Endothelial cell of umbilical vein (primary cell): ENCODE data around the gene NME5. TPM values are rescaled to one million over a fixed set of nuclear protein-coding genes. Genes with fewer than 3 reads are reported as not detected.

Experiments
- BruUV-seq: library from RNA; stranded (reverse); fragments of 400-500 nt; replicated peaks from 2 replicates; lab custom pipeline; 2021; lab: Mats Ljungman, UMichigan
- CTCF ChIA-PET: fragments of 300-600, 350-600 bp; sonication (Branson Sonifier 250); formaldehyde crosslinking; loops from one replicate; lab custom pipeline; 2021; ENCODE audit warnings: antibody characterized with exemption, inconsistent platforms; lab: Charles Lee
- POLR2A ChIA-PET: fragments of 300-600, 350-600 bp; sonication (Branson Sonifier 250); formaldehyde crosslinking; loops from one replicate; lab custom pipeline; 2021; ENCODE audit warnings: antibody characterized with exemption, inconsistent platforms; lab: Charles Lee
- DNase-seq: peaks from one replicate; pipeline ENCODE4 v3.0.0-alpha.2; 2011; ENCODE audit warnings: low read depth, low spot score
- FAIRE-seq: peaks from 2 replicates; lab custom pipeline; 2011; peaks lifted over from hg19 to GRCh38; lab: Jason Lieb, UNC
- H2AFZ ChIP-seq: 2 replicates; pipeline ENCODE4 v1.6.0; 2012; ENCODE audit warnings: low read depth, low read length, control low read depth, inconsistent platforms
- H3K27ac ChIP-seq: 2 replicates; pipeline ENCODE4 v1.5.1; 2011; ENCODE audit warnings: low read depth, mild to moderate bottlenecking, control low read depth, low read length, moderate library complexity; ENCODE audit not compliant: insufficient read depth
- H3K27me3 ChIP-seq, 2 experiments: 2 replicates each; pipeline versions ENCODE4 v1.6.0 to v1.6.1; 2011; ENCODE audit warnings: low read length in 2 of 2, mixed read lengths in 1 of 2; ENCODE audit not compliant: control insufficient read depth in 2 of 2, insufficient read depth in 2 of 2
- H3K36me3 ChIP-seq, 2 experiments: 2 replicates in 1 of 2; 3 replicates in 1 of 2; pipeline ENCODE4 v1.5.1; 2011; ENCODE audit warnings: low read length in 2 of 2, mild to moderate bottlenecking in 1 of 2, moderate library complexity in 1 of 2; ENCODE audit not compliant: control insufficient read depth in 2 of 2, insufficient read depth in 2 of 2; ENCODE audit errors: extremely low read depth in 1 of 2
- H3K4me1 ChIP-seq: 3 replicates; pipeline ENCODE4 v1.5.1; 2011; ENCODE audit warnings: mild to moderate bottlenecking, low read length; ENCODE audit not compliant: control insufficient read depth, insufficient read depth; ENCODE audit errors: extremely low read depth
- H3K4me2 ChIP-seq: 2 replicates; pipeline ENCODE4 v1.6.1; 2011; ENCODE audit warnings: low read length, control low read depth, mixed read lengths; ENCODE audit not compliant: insufficient read depth
- H3K4me3 ChIP-seq, 3 experiments: fragments of 200-600 bp in 1 of 3; sonication (generic), shearing (Covaris generic) in 1 of 3; replicated peaks in 1 of 3; 2 replicates each; pipeline ENCODE4 v1.5.1; 2011 to 2016; ENCODE audit warnings: control low read depth in 3 of 3, low read length in 3 of 3, mild to moderate bottlenecking in 2 of 3, inconsistent platforms in 1 of 3, low read depth in 1 of 3, moderate library complexity in 1 of 3; ENCODE audit not compliant: insufficient read depth in 1 of 3
- H3K79me2 ChIP-seq: 2 replicates; pipeline ENCODE4 v1.6.0; 2012; ENCODE audit warnings: low read length, inconsistent platforms; ENCODE audit not compliant: control insufficient read depth, insufficient read depth
- H3K9ac ChIP-seq: replicated peaks from 2 replicates; pipeline ENCODE3; 2011; ENCODE audit warnings: low read length, control low read depth; ENCODE audit not compliant: insufficient read depth; ENCODE audit errors: extremely low read depth
- H3K9me1 ChIP-seq: replicated peaks from 3 replicates; pipeline ENCODE4 v1.6.0; 2011; ENCODE audit warnings: mild to moderate bottlenecking, low read length; ENCODE audit not compliant: control insufficient read depth, insufficient read depth; ENCODE audit errors: extremely low read depth
- H3K9me3 ChIP-seq: replicated peaks from 2 replicates; pipeline ENCODE4 v1.5.1; 2012; ENCODE audit warnings: low read length, inconsistent platforms; ENCODE audit not compliant: control insufficient read depth, insufficient read depth
- H4K20me1 ChIP-seq: replicated peaks from 2 replicates; pipeline ENCODE3; 2011; ENCODE audit warnings: mild to moderate bottlenecking, low read length; ENCODE audit not compliant: control insufficient read depth, insufficient read depth; ENCODE audit errors: extremely low read depth
- FOS ChIP-seq: IDR thresholded peaks from 2 replicates; pipeline ENCODE4 v1.6.1; 2011; ENCODE audit warnings: mild to moderate bottlenecking, low read length, moderate library complexity, borderline replicate concordance; ENCODE audit not compliant: insufficient read depth
- JUN ChIP-seq: IDR thresholded peaks from 2 replicates; pipeline ENCODE4 v1.6.1; 2011; ENCODE audit warnings: borderline replicate concordance, low read depth; ENCODE audit not compliant: insufficient read length, insufficient read depth
- MAX ChIP-seq: IDR thresholded peaks from 2 replicates; pipeline ENCODE4 v1.6.1; 2011; ENCODE audit not compliant: insufficient read depth, insufficient read length
- POLR2A ChIP-seq: IDR thresholded peaks from 2 replicates; pipeline ENCODE4 v1.6.1; 2012; ENCODE audit warnings: low read depth, mild to moderate bottlenecking, control low read depth, low read length
- POLR2AphosphoS5 ChIP-seq: IDR thresholded peaks from 2 replicates; pipeline ENCODE4 v1.6.1; 2012; ENCODE audit warnings: low read depth, mild to moderate bottlenecking, control low read depth, low read length, moderate library complexity; ENCODE audit not compliant: insufficient read depth
- dilution Hi-C: fragments of 300-500 bp; cut with MboI; formaldehyde crosslinking; loops from one replicate; pipeline ENCODE4 v1.15.0; 2019; ENCODE audit warnings: low sequenced_read_pairs; ENCODE audit not compliant: extremely low pct_ligation_motif_present
- intact Hi-C: fragments of 100-400 bp; cut with micrococcal nuclease; formaldehyde crosslinking; loops from one replicate; pipeline ENCODE4 v1.10.0; 2022
- polyA plus RNA-seq, 4 experiments: library from polyadenylated mRNA; depleted of rRNA in 3 of 4; stranded (reverse) in 3 of 4; unstranded in 1 of 4; fragments of >200 nt; gene quantifications; 2 replicates each; pipeline versions ENCODE4 v1.2.1 to v1.2.3, GENCODE V29; 2011 to 2012; ENCODE audit warnings: missing spikeins in 1 of 4
- total RNA-seq: library from RNA; stranded (reverse); gene quantifications from 2 replicates; pipeline ENCODE4 v1.2.3, GENCODE V29; 2021

Gene NME5
- total and polyA plus RNA-seq, 2 donors (not counting 3 experiments of a cell fraction or from before 2014, with no cell fraction given) = 0.11 to 1.5 TPM

GRCh38 chr5:138128334-138128733, 10.9 kb downstream of the NME5 start:
- no peaks in the 10 kb centered on the region for H3K9me1 ChIP-seq
- no peaks in the 10 kb centered on the region for H3K79me2 ChIP-seq
- no TSS peak for BruUV-seq
- CTCF ChIA-PET = interaction anchor here (1.0 to 1.8 kb wide), 8 partner anchors 14 to 499 kb away, joined by 3 to 11 read pairs (median 6); no protein-coding TSS in a partner anchor
- peak overlapping the region; percentile 30 for H3K4me2 ChIP-seq
- TF ChIP-seq POLR2AphosphoS5 (peak; percentile 18), JUN (peak; percentile 60), MAX (no peak), FOS (peak; percentile 34), POLR2A (no peak)
- no peaks in the 10 kb centered on the region for H3K36me3 ChIP-seq
- intact Hi-C loops = no loop called here
- H2AFZ ChIP-seq = no peak overlapping the region
- H3K4me3 ChIP-seq = no peak overlapping the region
- dilution Hi-C loops = no loop called here
- no peak overlapping the region for H3K9ac ChIP-seq
- POLR2A ChIA-PET = no interaction called here
- H4K20me1 ChIP-seq = no peaks in the 10 kb centered on the region
- peaks cover 8% of the 10 kb centered on the region for H3K4me1 ChIP-seq
- H3K27me3 ChIP-seq = no peaks in the 10 kb centered on the region
- FAIRE-seq (peak; percentile 33), DNase-seq (peak; percentile 70)
- H3K9me3 ChIP-seq = no peaks in the 10 kb centered on the region
- no peak overlapping the region for H3K27ac ChIP-seq

GRCh38 chr5:138115254-138115653, 24.0 kb downstream of the NME5 start:
- no peak for DNase-seq
- Histone ChIP-seq H3K27me3 (peaks cover 12 to 13% of the 10 kb centered on the region in 2 experiments), H3K9ac (no peak overlapping the region), H3K4me2 (no peak overlapping the region), H3K9me3 (no peaks in the 10 kb centered on the region), H3K9me1 (no peaks in the 10 kb centered on the region), H3K4me1 (no peaks in the 10 kb centered on the region), H3K79me2 (no peaks in the 10 kb centered on the region), H2AFZ (no peak overlapping the region), H3K4me3 (no peak overlapping the region), H4K20me1 (no peaks in the 10 kb centered on the region), H3K27ac (no peak overlapping the region), H3K36me3 (no peaks in the 10 kb centered on the region)
- ChIA-PET CTCF (interaction anchor here (1.8 kb wide), 1 partner anchor 337 kb away, joined by 6 read pairs; no protein-coding TSS in a partner anchor), POLR2A (no interaction called here)
- TF ChIP-seq FOS = no peak
- dilution Hi-C loops = no loop called here
- intact Hi-C loops = no loop called here
- no peak for FAIRE-seq
- no TSS peak for BruUV-seq
